Measurements from ENCODE around the gene DCLK3.

Gene DCLK3

GRCh38 chr3:36709826-36710365 lies 54.5 kb downstream of the DCLK3 start:
- DNase-seq (ENCODE audit: low spot score): no peak

- no peak for DNase-seq (ENCODE audit: low spot score)
Observed at GRCh38 chr3:36709281-36709680, 55.1 kb downstream of the DCLK3 start.

GRCh38 chr3:36707623-36708409 lies 56.5 kb downstream of the DCLK3 start:
- DNase-seq (ENCODE audit: low spot score): peak; percentile 21

- no peak for DNase-seq (ENCODE audit: low spot score)
Observed at GRCh38 chr3:36705015-36705414, 59.3 kb downstream of the DCLK3 start.

GRCh38 chr3:36704280-36704679 lies 60.1 kb downstream of the DCLK3 start:
- no peak for DNase-seq (ENCODE audit: low spot score)

- DNase-seq (ENCODE audit: low spot score): no peak
Observed at GRCh38 chr3:36701249-36701572, 63.1 kb downstream of the DCLK3 start.

- DNase-seq (ENCODE audit: low spot score): peak; percentile 64
Observed at GRCh38 chr3:36700537-36701248, 63.7 kb downstream of the DCLK3 start.

GRCh38 chr3:36698314-36698713 lies 66.0 kb downstream of the DCLK3 start:
- no peak for DNase-seq (ENCODE audit: low spot score)

- no peak for DNase-seq (ENCODE audit: low spot score)
Observed at GRCh38 chr3:36697229-36698001, 66.9 kb downstream of the DCLK3 start.

- no peak for DNase-seq (ENCODE audit: low spot score)
Observed at GRCh38 chr3:36696799-36697198, 67.6 kb downstream of the DCLK3 start.

GRCh38 chr3:36695769-36696137 lies 68.6 kb downstream of the DCLK3 start:
- DNase-seq (ENCODE audit: low spot score): peak; percentile 16

GRCh38 chr3:36695113-36695768 lies 69.1 kb downstream of the DCLK3 start:
- DNase-seq (ENCODE audit: low spot score): no peak

- no peak for DNase-seq (ENCODE audit: low spot score)
Observed at GRCh38 chr3:36693670-36694069, 70.7 kb downstream of the DCLK3 start.

GRCh38 chr3:36689560-36689959 lies 74.8 kb downstream of the DCLK3 start:
- DNase-seq (ENCODE audit: low spot score): no peak

- DNase-seq (ENCODE audit: low spot score): no peak
Observed at GRCh38 chr3:36688815-36689214, 75.5 kb downstream of the DCLK3 start.

- no peak for DNase-seq (ENCODE audit: low spot score)
Observed at GRCh38 chr3:36686516-36686915, 77.8 kb downstream of the DCLK3 start.

GRCh38 chr3:36681867-36682266 lies 82.5 kb downstream of the DCLK3 start:
- no peak for DNase-seq (ENCODE audit: low spot score)

- DNase-seq (ENCODE audit: low spot score): no peak
Observed at GRCh38 chr3:36680952-36681351, 83.4 kb downstream of the DCLK3 start.

- peak; percentile 29 for DNase-seq (ENCODE audit: low spot score)
Observed at GRCh38 chr3:36679384-36680200, 84.8 kb downstream of the DCLK3 start.

GRCh38 chr3:36678216-36679013 lies 85.9 kb downstream of the DCLK3 start:
- DNase-seq (ENCODE audit: low spot score): no peak
